Activated CD8-positive, alpha-beta T cell treated with anti-CD3 and anti-CD28 coated beads for 36 hours (primary cell): ENCODE results near the gene UPB1. TPM values are rescaled to one million over a fixed set of nuclear protein-coding genes. Genes with fewer than 3 reads are reported as not detected.

ENCODE experiments used
- ATAC-seq: fragments of 200-7000 bp; cut with Tn5 transposase; one replicate; pipeline ENCODE4 v1.10.0; 2021; ENCODE audit warnings: mild to moderate bottlenecking, moderate library complexity
- CTCF ChIA-PET: fragments of 350-600 bp; sonication (Branson Sonifier 250); formaldehyde crosslinking; loops from one replicate; lab custom pipeline; 2021; ENCODE audit warnings: antibody characterized with exemption; lab: Charles Lee
- POLR2A ChIA-PET: fragments of 350-600 bp; sonication (Branson Sonifier 250); formaldehyde crosslinking; loops from one replicate; lab custom pipeline; 2021; ENCODE audit warnings: antibody characterized with exemption; lab: Charles Lee
- DNase-seq: peaks from one replicate; pipeline ENCODE4 v3.0.0-alpha.2; 2020
- H3K27ac Mint-ChIP-seq: one replicate; pipeline ENCODE4 v1.8.0; 2021; ENCODE audit warnings: mild to moderate bottlenecking, mixed read lengths
- H3K27me3 Mint-ChIP-seq: one replicate; pipeline ENCODE4 v1.8.0; 2021; ENCODE audit warnings: mixed read lengths
- H3K36me3 Mint-ChIP-seq: one replicate; pipeline ENCODE4 v1.8.0; 2021; ENCODE audit warnings: low read depth, mixed read lengths
- H3K4me1 Mint-ChIP-seq: one replicate; pipeline ENCODE4 v1.8.0; 2021; ENCODE audit warnings: low read depth, mixed read lengths
- H3K4me3 Mint-ChIP-seq: one replicate; pipeline ENCODE4 v1.8.0; 2021; ENCODE audit warnings: mild to moderate bottlenecking, moderate library complexity, mixed read lengths
- H3K9me3 Mint-ChIP-seq: one replicate; pipeline ENCODE4 v1.8.0; 2021; ENCODE audit warnings: mixed read lengths
- intact Hi-C: fragments of 100-400 bp; cut with micrococcal nuclease; formaldehyde crosslinking; loops from one replicate; pipeline ENCODE4 v1.10.0; 2022
- total RNA-seq, 2 experiments: library from RNA; stranded (reverse); gene quantifications; one replicate each; pipeline ENCODE4 v1.2.3, GENCODE V29; 2021
- TF ChIP-seq, protein P1 (sequence below): fragments of 200-600 bp; IDR thresholded peaks from one replicate; pipeline ENCODE4 v1.8.0; 2022; ENCODE audit warnings: antibody characterized with exemption, mild to moderate bottlenecking

UPB1 gene
- total RNA-seq, 2 experiments from 2014 or later = 0.16 to 0.49 TPM

DNA sequence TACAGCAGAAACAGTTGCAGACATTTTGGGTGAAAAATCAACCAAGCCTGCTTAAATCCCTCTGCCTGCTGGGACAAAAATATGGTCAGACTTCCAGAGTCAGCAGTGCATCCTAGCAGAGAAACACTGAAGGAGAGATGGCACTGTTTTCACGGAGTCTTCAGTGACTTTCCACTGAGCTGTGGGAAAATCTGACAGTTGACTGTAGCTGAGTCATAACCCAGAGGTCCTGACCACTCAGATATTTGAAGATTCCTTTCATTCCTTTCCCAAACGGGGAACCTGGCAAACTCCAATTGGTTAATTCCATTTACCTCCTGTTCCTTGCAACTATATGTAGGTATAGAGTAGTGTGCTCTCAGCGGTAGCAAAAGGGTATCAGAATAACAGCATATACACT lies 20.9 kb upstream of the UPB1 start:
- no peak for DNase-seq
- H3K9me3 Mint-ChIP-seq = peaks cover 3% of the 10 kb centered on the region
- intact Hi-C loops = no loop called here
- H3K27me3 Mint-ChIP-seq = no peaks in the 10 kb centered on the region
- ChIA-PET POLR2A (no interaction called here), CTCF (interaction anchor here (0.7 kb wide), 1 partner anchor 56 kb away, joined by 3 read pairs; no protein-coding TSS in a partner anchor)
- TF ChIP-seq, protein P1, sequence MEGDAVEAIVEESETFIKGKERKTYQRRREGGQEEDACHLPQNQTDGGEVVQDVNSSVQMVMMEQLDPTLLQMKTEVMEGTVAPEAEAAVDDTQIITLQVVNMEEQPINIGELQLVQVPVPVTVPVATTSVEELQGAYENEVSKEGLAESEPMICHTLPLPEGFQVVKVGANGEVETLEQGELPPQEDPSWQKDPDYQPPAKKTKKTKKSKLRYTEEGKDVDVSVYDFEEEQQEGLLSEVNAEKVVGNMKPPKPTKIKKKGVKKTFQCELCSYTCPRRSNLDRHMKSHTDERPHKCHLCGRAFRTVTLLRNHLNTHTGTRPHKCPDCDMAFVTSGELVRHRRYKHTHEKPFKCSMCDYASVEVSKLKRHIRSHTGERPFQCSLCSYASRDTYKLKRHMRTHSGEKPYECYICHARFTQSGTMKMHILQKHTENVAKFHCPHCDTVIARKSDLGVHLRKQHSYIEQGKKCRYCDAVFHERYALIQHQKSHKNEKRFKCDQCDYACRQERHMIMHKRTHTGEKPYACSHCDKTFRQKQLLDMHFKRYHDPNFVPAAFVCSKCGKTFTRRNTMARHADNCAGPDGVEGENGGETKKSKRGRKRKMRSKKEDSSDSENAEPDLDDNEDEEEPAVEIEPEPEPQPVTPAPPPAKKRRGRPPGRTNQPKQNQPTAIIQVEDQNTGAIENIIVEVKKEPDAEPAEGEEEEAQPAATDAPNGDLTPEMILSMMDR = no peak
- peaks cover 2% of the 10 kb centered on the region for H3K36me3 Mint-ChIP-seq
- no peaks in the 10 kb centered on the region for H3K4me1 Mint-ChIP-seq
- H3K4me3 Mint-ChIP-seq = no peak overlapping the region
- no peak overlapping the region for H3K27ac Mint-ChIP-seq
- ATAC-seq = no peak

DNA sequence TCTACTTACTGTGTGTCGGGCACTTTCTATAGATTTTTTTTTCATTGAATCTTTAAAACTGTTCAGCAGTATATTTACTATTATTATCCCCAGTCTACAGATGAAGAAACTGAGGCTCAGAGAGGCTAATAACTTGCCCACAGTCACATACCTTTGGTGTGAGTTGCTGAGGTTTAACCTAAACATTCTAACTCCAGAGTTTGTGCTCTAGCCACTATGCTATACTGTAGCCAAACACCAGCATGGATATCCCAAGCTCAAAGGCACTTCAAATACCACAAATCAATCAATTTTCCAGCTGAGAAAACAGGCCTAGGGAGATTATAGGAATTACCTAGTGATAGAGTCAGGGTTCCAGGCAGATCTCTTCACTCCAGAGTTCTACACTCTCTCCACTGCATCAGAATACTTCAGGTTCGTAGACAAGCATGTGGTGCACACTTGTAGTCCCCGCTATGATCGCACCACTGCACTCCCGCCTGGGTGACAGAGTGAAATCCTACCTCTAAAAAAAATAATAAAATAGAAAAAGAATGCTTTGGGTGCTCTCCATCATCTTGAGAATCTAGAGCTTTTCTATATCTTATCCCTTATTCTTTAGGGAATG lies 20.4 kb upstream of the UPB1 start:
- POLR2A ChIA-PET = interaction anchor here (0.8 kb wide), 1 partner anchor 14 kb away, joined by 4 read pairs; no protein-coding TSS in a partner anchor
- H3K9me3 Mint-ChIP-seq = peaks cover 3% of the 10 kb centered on the region
- H3K27me3 Mint-ChIP-seq = no peaks in the 10 kb centered on the region
- H3K4me3 Mint-ChIP-seq = no peak overlapping the region
- CTCF ChIA-PET = interaction anchor here (0.7 to 1.5 kb wide), 2 partner anchors 10 to 55 kb away, joined by 3 read pairs; no protein-coding TSS in a partner anchor
- DNase-seq = no peak
- no peak overlapping the region for H3K27ac Mint-ChIP-seq
- peaks cover 2% of the 10 kb centered on the region for H3K36me3 Mint-ChIP-seq
- H3K4me1 Mint-ChIP-seq = no peaks in the 10 kb centered on the region
- intact Hi-C loops = no loop called here
- no peak for ATAC-seq
- TF ChIP-seq, protein P1 = no peak

DNA sequence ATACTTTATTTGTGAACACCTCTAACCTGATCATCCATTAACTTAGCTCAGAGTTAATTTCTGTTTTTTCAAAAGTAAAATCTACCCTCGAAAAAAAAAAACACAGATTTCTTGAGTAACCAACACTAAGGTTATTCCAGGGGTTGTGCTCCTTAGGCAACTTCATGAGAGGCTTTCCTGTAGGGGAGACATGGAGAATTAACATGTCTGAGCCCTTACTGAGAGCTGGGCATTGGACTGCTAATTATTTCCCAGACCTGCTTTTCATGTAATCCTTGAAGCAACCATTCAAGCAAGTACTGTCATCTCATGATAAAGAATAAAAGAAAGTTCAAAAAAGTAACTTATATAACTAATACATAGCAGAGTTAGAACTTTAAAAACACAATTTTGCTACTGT lies 13.5 kb upstream of the UPB1 start:
- intact Hi-C loops = no loop called here
- DNase-seq (no peak), ATAC-seq (no peak)
- Mint-ChIP-seq H3K36me3 (no peaks in the 10 kb centered on the region), H3K9me3 (no peaks in the 10 kb centered on the region), H3K27ac (no peak overlapping the region), H3K4me3 (no peak overlapping the region), H3K27me3 (no peaks in the 10 kb centered on the region), H3K4me1 (peaks cover 15% of the 10 kb centered on the region)
- CTCF ChIA-PET = interaction anchor here (1.3 to 1.5 kb wide), 2 partner anchors 43 to 57 kb away, joined by 3 to 4 read pairs; no protein-coding TSS in a partner anchor
- TF ChIP-seq, protein P1 = no peak
- POLR2A ChIA-PET = no interaction called here

DNA sequence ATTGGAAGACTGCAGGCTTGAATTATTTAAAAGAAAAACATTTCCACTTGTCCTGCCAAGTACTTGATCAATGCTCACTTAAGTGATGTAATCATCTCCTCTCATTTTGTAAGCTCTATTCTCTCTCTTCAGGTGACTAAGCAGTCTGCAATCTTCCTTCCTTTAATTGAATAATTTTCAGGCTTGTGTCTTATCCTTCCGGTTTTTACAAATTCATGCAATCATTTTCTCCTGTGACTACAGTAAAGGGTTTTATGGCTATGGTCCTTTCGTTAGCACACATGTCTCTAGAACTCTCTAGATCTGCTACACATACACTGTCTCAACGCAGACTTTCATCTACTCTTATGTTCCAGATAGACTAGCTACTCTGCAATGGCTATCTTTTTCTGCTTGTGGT lies 12.6 kb upstream of the UPB1 start:
- Mint-ChIP-seq H3K27me3 (no peaks in the 10 kb centered on the region), H3K4me1 (peaks cover 17% of the 10 kb centered on the region), H3K36me3 (no peaks in the 10 kb centered on the region), H3K9me3 (no peaks in the 10 kb centered on the region), H3K27ac (no peak overlapping the region), H3K4me3 (no peak overlapping the region)
- TF ChIP-seq, protein P1 = no peak
- no peak for ATAC-seq
- ChIA-PET POLR2A (interaction anchor here (0.7 to 1.0 kb wide), 2 partner anchors 14 to 55 kb away, joined by 3 read pairs; no protein-coding TSS in a partner anchor), CTCF (interaction anchor here (1.0 to 2.0 kb wide), 4 partner anchors 14 to 61 kb away, joined by 3 to 8 read pairs (median 3); no protein-coding TSS in a partner anchor)
- DNase-seq = no peak
- intact Hi-C loops = no loop called here

DNA sequence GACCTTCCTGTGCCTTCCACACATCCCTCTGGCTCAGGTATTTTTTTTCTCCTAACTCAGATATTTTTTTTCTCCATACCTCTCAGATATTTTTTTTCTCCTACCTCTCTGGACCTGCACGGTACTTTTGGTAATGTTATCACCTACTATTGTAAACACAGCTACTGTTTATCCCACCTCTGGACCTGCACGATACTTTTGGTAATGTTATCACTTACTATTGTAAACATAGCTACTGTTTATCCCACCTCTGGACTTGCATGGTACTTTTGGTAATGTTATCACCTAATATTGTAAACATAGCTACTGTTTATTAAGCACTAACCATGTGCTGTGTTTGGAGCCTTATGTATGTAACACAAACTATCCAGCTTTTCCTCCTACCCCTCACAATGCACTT lies 12.1 kb upstream of the UPB1 start:
- Mint-ChIP-seq H3K36me3 (no peaks in the 10 kb centered on the region), H3K27me3 (no peaks in the 10 kb centered on the region), H3K27ac (no peak overlapping the region), H3K4me1 (peaks cover 17% of the 10 kb centered on the region), H3K9me3 (no peaks in the 10 kb centered on the region), H3K4me3 (no peak overlapping the region)
- no peak for DNase-seq
- no peak for ATAC-seq
- intact Hi-C loops = no loop called here
- POLR2A ChIA-PET = interaction anchor here (0.7 to 1.0 kb wide), 2 partner anchors 13 to 55 kb away, joined by 3 read pairs; no protein-coding TSS in a partner anchor
- TF ChIP-seq, protein P1 = no peak
- CTCF ChIA-PET = interaction anchor here (1.0 to 2.0 kb wide), 4 partner anchors 14 to 73 kb away, joined by 3 to 8 read pairs (median 3); no protein-coding TSS in a partner anchor
